Activated CD8-positive, alpha-beta memory T cell treated with anti-CD3 and anti-CD28 coated beads, Interleukin-2, amount 50 U/mL, for 1 hour (primary cell): ENCODE results near the gene USP4.
"Not testable (repeated sequence)": the region's sequence is repeated elsewhere in the genome, so short reads cannot be mapped to it uniquely, and the experiment has no call there.

Experiments used
- DNase-seq: peaks from one replicate; pipeline ENCODE4 v3.0.0-alpha.2; 2020; ENCODE audit errors: extremely low read depth

The USP4 gene

GRCh38 chr3:49253512-49253911 is 86.3 kb downstream of the USP4 start:
- no peak for DNase-seq

- DNase-seq: no peak
Observed at GRCh38 chr3:49248840-49249227, 91.0 kb downstream of the USP4 start.

- DNase-seq: no peak
Observed at GRCh38 chr3:49244581-49245205, 95.2 kb downstream of the USP4 start.

- DNase-seq: not testable (repeated sequence)
Observed at GRCh38 chr3:49240091-49240490, 99.8 kb downstream of the USP4 start.

GRCh38 chr3:49238274-49239127 is 101.4 kb downstream of the USP4 start:
- DNase-seq: no peak

GRCh38 chr3:49237344-49237743 is 102.5 kb downstream of the USP4 start:
- no peak for DNase-seq

- DNase-seq: no peak
Observed at GRCh38 chr3:49236226-49236625, 103.6 kb downstream of the USP4 start.

GRCh38 chr3:49228817-49229216 is 111.0 kb downstream of the USP4 start:
- DNase-seq: not testable (repeated sequence)
